Measurements from ENCODE around the gene AXL.

GRCh38 chr19:41235480-41235879 lies 16.5 kb downstream of the AXL start:
- TF ChIP-seq EP300 (IDR thresholded peaks at IDR 0.05; ENCODE audit: borderline replicate concordance) (no peak), TCF12 (IDR thresholded peaks at IDR 0.05; ENCODE audit: low read depth) (no peak), RAD21 (IDR thresholded peaks at IDR 0.05; ENCODE audit: low read depth) (no peak), YY1 (IDR thresholded peaks at IDR 0.05; ENCODE audit: low read depth) (no peak), CEBPB (IDR thresholded peaks at IDR 0.05) (no peak), REST (IDR thresholded peaks at IDR 0.05; ENCODE audit: low read depth) (no peak)
